Fibroblast of mammary gland (primary cell): Measurements from ENCODE around the gene DOCK4.

Source experiments
- DNase-seq: peaks from one replicate; pipeline ENCODE4 v3.0.0-alpha.2; 2010; ENCODE audit warnings: low read depth
- H3K4me3 ChIP-seq: 2 replicates; pipeline ENCODE4 v1.5.1; 2011; ENCODE audit warnings: low read depth, mild to moderate bottlenecking, low read length, moderate library complexity; ENCODE audit not compliant: control insufficient read depth
- TF ChIP-seq, protein P1 (sequence below): conservative IDR thresholded peaks from 2 replicates; pipeline ENCODE4 v1.5.1; 2011; ENCODE audit warnings: low read depth, low read length, inconsistent platforms; ENCODE audit not compliant: control insufficient read depth, insufficient read depth

Gene DOCK4

DNA sequence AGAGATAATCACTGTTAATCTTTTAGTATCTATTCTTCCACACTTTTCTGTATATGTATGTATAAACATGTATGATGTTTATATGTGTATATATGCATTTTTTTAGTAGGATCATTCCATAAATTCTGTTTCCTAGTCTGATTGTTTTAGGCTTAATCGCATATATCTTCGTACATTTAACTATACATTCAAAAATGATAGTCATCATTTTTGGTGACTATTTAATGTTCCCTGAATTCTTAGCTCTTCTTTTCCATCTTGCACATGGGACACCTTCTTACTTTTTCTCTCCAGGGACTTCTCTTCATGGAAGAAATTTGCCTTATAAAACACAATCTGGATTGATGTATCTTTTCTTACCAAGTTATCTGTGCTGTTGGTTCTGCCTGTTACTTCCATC lies 42.4 kb upstream of the DOCK4 start:
- no peak overlapping the region for H3K4me3 ChIP-seq
- no peak for DNase-seq
- TF ChIP-seq, protein P1, sequence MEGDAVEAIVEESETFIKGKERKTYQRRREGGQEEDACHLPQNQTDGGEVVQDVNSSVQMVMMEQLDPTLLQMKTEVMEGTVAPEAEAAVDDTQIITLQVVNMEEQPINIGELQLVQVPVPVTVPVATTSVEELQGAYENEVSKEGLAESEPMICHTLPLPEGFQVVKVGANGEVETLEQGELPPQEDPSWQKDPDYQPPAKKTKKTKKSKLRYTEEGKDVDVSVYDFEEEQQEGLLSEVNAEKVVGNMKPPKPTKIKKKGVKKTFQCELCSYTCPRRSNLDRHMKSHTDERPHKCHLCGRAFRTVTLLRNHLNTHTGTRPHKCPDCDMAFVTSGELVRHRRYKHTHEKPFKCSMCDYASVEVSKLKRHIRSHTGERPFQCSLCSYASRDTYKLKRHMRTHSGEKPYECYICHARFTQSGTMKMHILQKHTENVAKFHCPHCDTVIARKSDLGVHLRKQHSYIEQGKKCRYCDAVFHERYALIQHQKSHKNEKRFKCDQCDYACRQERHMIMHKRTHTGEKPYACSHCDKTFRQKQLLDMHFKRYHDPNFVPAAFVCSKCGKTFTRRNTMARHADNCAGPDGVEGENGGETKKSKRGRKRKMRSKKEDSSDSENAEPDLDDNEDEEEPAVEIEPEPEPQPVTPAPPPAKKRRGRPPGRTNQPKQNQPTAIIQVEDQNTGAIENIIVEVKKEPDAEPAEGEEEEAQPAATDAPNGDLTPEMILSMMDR, result no peak

DNA sequence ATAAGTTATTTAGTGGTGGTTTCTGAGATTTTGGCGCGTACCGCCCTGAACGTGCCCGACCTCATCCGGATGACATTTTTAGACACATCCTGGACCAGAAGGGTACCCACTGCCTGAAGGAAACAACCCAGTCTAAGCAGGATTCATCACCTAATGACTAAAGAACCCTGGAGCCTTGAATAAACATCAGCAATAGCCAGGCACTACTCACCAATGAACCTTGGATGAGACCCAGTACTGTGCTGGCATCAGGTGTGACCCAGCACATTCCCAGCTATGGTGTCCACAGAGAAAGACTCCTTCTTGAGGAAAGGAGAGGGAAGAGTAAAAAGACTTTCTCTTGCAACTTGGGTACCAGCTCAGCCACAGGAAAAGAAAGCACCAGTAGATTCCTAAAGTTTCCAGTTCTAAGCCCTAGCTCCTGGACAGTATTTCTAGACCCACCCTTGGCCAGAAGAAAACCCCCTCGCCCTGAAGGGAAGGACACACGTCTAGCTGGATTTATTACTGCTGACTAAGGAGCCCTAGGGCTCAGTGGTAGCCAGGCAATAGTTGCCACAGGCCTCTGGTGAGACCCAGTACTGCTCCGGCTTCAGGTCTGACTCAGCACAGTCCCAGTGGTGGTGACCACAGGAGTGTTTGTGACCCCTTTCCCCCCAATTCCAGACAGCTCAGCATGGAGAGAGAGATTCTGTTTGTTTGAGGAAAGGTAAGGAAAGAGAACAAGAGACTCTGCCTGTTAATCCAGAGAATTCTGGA lies 32.8 kb upstream of the DOCK4 start:
- peak; percentile 51 for DNase-seq
- TF ChIP-seq, protein P1, result no peak
- H3K4me3 ChIP-seq, result no peak overlapping the region

DNA sequence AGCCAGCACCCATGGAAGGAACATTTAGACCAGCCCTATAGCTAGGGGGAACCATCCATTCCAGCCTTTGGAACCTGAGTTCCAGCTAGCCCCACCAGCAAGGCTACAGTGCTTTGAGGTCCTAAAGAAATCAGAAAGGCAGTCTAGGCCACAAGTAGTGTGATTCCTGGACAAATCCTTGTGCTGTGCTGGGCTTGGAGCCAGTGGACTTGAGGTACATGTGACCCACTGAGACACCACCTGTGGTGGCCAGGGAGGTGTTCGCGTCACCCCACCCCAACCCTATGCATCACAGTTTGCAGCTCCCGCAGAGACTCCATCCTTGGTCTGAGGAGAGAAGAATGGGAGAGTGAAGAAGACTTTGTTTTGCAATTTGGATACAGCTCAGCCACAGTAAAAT lies 32.1 kb upstream of the DOCK4 start:
- DNase-seq, result no peak
- TF ChIP-seq, protein P1, result no peak
- H3K4me3 ChIP-seq, result no peak overlapping the region

DNA sequence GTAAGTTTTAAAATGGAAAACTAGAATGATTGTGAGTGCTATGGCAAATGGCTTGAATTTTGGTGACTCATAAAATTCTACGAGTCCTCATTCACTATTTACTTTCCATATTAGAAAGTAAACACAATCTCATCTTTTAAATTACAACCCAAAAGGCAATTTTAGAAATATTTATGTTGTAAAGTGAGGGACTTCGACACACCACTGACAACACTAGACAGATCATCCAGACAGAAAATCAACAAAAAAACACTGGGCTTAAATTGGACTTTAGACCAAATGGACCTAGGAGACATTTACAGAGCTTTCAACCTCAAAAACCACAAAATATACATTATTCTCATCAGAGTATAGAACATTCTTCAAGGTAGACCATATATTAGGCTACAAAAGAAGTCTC lies 30.4 kb upstream of the DOCK4 start:
- H3K4me3 ChIP-seq, result no peak overlapping the region
- TF ChIP-seq, protein P1, result no peak
- no peak for DNase-seq

DNA sequence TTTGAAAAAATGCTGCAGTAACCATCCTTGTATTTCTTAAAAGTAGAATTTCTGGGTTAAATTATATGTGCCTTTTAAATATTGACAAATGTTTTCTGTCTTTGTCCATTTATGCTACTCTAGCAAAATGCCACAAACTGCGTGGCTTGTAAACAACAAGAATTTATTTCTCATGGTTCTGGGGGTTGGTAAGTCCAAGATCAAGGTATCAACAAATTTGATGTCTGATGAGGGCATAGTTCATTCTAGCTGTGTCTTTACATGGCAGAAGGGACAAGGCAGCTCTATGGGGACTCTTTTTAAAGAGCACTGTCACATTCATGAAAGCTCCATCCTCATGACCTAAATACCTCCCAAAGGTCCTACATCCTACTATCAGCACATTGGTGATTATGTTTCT lies 27.9 kb upstream of the DOCK4 start:
- TF ChIP-seq, protein P1, result no peak
- DNase-seq, result no peak

DNA sequence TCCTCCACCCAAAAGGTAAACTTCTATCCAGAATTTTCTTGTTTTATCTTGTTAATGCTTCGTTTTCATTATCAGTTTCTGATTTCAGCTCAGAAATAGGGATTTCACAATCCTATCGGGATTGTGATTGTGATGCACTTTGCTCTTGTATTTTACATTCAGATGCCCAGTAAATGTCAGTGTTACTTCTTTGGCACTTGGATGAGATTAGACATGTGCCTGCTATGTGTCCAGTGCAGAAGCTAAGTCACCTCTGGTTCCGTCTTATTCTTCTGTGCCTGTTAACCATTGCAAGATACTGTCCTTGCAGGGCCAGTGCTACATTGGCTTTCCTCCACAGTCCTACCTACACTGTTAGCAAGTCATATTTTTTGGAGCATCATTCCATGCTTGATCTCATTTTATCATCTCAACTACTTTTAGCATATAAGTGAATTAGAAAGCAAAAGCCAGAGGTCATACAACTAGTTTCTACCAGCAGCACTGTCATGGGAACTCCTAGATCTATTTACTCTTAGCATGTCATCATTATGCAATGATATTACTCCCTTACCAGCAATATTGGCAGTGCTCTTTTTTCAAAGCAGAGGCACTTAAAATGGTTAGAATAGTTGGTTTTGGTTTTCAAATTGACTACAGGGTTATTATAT lies 27.0 kb upstream of the DOCK4 start:
- TF ChIP-seq, protein P1, result no peak
- peak; percentile 26 for DNase-seq
- no peak overlapping the region for H3K4me3 ChIP-seq

More for the DNA sequence above, 27.9 kb upstream of the DOCK4 start:
- no peak overlapping the region for H3K4me3 ChIP-seq
